Cerebellar cortex (tissue), 1 donor: ENCODE data around the gene SH3BP4.

Source experiments
- DNase-seq: peaks from one replicate; pipeline ENCODE4 v3.0.0-alpha.2; 2015; ENCODE audit warnings: low spot score

The SH3BP4 gene

GRCh38 chr2:235092433-235093223 lies 140.8 kb downstream of the SH3BP4 start:
- DNase-seq = no peak

DNA sequence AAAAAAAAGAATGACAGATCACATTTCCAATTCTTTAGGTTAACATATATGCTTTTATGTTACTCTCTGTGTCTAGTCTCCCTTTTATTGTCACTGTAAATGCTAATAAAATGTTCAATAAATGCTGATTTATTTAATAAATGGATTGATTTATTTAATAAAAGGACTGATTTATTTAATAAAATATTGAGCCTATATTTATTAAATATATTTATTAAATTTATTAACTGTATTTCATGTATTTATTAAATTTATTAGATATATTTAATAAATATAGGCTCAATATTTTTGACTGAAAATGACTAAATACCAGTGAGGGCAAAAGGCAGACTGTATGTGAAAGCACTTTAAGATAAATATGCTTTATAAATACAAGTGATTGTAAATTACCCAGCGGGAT lies 142.6 kb downstream of the SH3BP4 start:
- no peak for DNase-seq

- DNase-seq = no peak
Observed at GRCh38 chr2:235095569-235095968, 143.8 kb downstream of the SH3BP4 start.

GRCh38 chr2:235096447-235096846 lies 144.6 kb downstream of the SH3BP4 start:
- DNase-seq = no peak

DNA sequence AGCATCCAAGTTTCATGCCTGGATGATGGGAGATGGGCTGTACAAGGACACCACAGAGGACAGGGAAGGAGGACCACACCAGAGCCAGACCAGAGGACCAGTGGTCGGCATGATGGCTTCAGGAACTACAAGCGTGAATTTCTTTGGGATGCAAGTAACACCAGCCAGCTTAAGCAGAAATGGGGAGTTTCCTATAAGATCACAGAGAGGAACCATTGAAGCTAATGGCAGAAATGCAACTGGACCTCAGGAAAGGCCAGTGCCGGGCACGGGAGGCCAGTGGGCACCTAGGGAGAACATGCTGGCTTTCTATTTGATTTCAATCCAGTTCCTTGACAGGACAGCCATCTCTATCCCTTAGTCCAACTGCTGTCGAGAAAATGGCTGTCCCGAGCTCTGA lies 145.4 kb downstream of the SH3BP4 start:
- no peak for DNase-seq

GRCh38 chr2:235098269-235098668 lies 146.5 kb downstream of the SH3BP4 start:
- DNase-seq = no peak

DNA sequence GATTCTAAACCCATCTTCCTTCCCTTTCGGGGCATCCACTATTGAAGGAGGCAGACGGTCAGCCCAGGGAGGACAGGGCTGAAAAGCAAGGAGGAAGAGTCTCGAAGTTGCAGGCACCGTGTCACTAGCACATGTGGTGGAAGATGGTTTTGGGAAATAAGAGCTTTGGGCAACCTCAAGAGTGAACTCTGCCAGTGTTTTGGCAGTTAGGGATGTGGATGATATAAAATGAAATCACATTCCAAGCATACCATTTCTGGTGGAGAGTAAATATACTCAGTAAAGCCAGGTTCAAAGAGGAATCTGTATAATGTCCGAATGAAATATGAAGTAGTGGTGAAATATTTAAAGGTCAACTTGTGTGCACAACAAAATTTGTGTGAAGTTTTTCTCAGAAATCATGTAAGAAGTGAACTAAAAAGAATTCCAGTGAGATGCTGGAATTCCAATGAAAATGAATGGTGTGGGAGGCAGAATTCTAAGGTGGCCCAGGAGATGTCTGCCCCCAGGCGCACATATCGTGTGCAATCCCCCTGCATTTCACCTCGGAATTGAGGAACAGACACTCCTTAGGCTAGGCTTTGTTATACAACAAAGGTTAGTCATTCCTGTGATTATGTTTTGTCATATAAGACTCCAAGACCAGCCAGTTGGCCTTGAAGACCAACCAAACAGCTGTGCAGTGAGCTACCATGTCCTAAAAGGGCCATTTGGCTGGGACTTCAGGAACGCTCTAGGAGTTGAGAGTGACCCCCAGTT lies 147.1 kb downstream of the SH3BP4 start:
- DNase-seq = no peak

GRCh38 chr2:235102896-235103295 lies 151.1 kb downstream of the SH3BP4 start:
- DNase-seq = no peak
